BLaER1 treated with 17β-estradiol and CSF1 and Interleukin-3, amounts not matched to agents 10 nM and 100 nM (cell line): ENCODE results near the gene LMOD3.
A peak's percentile ranks its signal among the peaks of the same experiment; 100 is the strongest.

Experiments
- H3K27ac ChIP-seq, 11 experiments: shearing (Covaris generic); formaldehyde crosslinking; 2 replicates each; pipeline ENCODE4 v1.8.1; 2022
- H3K27me3 ChIP-seq, 11 experiments: shearing (Covaris generic); formaldehyde crosslinking; 2 replicates each; pipeline ENCODE4 v1.8.1; 2022
- H3K36me3 ChIP-seq, 11 experiments: shearing (Covaris generic); formaldehyde crosslinking; 2 replicates each; pipeline ENCODE4 v1.8.1; 2022
- H3K4me1 ChIP-seq, 10 experiments: shearing (Covaris generic); formaldehyde crosslinking; 2 replicates each; pipeline ENCODE4 v1.8.1; 2022
- H3K4me2 ChIP-seq, 11 experiments: shearing (Covaris generic); formaldehyde crosslinking; 2 replicates each; pipeline ENCODE4 v1.8.1; 2022
- H3K4me3 ChIP-seq, 10 experiments: shearing (Covaris generic); formaldehyde crosslinking; 2 replicates each; pipeline ENCODE4 v1.8.1; 2022
- H3K9ac ChIP-seq, 11 experiments: shearing (Covaris generic); formaldehyde crosslinking; 2 replicates each; pipeline ENCODE4 v1.8.1; 2022
- H3K9me3 ChIP-seq, 11 experiments: shearing (Covaris generic); formaldehyde crosslinking; replicated peaks in 1 of 11; 2 replicates each; pipeline ENCODE4 v1.8.1; 2022
- H4K20me1 ChIP-seq, 11 experiments: shearing (Covaris generic); formaldehyde crosslinking; 2 replicates each; pipeline ENCODE4 v1.8.1; 2022
- Cebpa-rat ChIP-seq, 11 experiments: shearing (Covaris generic); IDR thresholded peaks; 2 replicates each; pipeline ENCODE4 v1.8.1; 2022

The LMOD3 gene

DNA sequence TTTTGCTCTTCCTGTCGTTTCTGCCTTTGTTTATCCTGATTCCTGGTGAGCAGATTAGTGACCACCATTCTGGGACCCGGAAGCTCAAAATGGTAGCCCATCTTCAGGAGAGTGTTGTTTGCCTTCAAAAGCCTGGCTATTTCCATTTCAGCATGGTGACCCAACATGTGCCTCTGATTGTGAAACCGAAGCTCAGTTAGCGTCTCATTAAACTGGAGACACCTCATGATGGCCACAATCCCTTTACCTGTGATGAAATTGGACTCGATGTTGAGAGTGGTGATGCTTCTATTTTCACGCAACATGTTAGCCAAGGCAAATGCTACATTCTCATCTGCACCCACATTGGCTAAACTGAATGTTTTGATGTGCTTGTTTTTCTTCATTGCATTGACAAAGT is 3.3 kb downstream of the LMOD3 start:
- peaks cover 19 to 32% (median 27%) of the 10 kb centered on the region in 10 experiments for H3K4me1 ChIP-seq
- no peak for TF ChIP-seq Cebpa-rat (IDR thresholded peaks at IDR 0.05)
- H3K4me3 ChIP-seq, result no peak overlapping the region
- no peak overlapping the region for H3K9ac ChIP-seq
- no peaks in the 10 kb centered on the region for H3K36me3 ChIP-seq
- H3K27me3 ChIP-seq, result no peaks in the 10 kb centered on the region
- no peaks in the 10 kb centered on the region for H4K20me1 ChIP-seq
- H3K4me2 ChIP-seq, result no peak overlapping the region
- H3K9me3 ChIP-seq, result no peaks in the 10 kb centered on the region
- no peak overlapping the region; a peak in 1 of 22 replicates for H3K27ac ChIP-seq

- Histone ChIP-seq H3K9ac (no peak overlapping the region), H3K4me3 (no peak overlapping the region), H3K27me3 (no peaks in the 10 kb centered on the region), H4K20me1 (no peaks in the 10 kb centered on the region), H3K9me3 (no peaks in the 10 kb centered on the region), H3K36me3 (no peaks in the 10 kb centered on the region), H3K4me2 (no peak overlapping the region), H3K4me1 (peaks cover 19 to 30% (median 26%) of the 10 kb centered on the region in 10 experiments), H3K27ac (no peak overlapping the region)
- no peak for TF ChIP-seq Cebpa-rat (IDR thresholded peaks at IDR 0.05)
These were observed 3.8 kb downstream of the LMOD3 start for GRCh38 chr3:69118555-69118954.

GRCh38 chr3:69116897-69117296 is 5.5 kb downstream of the LMOD3 start:
- Histone ChIP-seq H3K4me2 (no peak overlapping the region), H3K9me3 (no peaks in the 10 kb centered on the region), H3K9ac (no peak overlapping the region), H3K27me3 (no peaks in the 10 kb centered on the region), H3K4me3 (no peak overlapping the region), H3K36me3 (no peaks in the 10 kb centered on the region), H3K4me1 (peaks cover 9 to 14% (median 10%) of the 10 kb centered on the region in 10 experiments), H3K27ac (no peak overlapping the region), H4K20me1 (no peaks in the 10 kb centered on the region)
- TF ChIP-seq Cebpa-rat (IDR thresholded peaks at IDR 0.05), result no peak

- TF ChIP-seq Cebpa-rat (IDR thresholded peaks at IDR 0.05), result no peak
- Histone ChIP-seq H3K4me3 (no peak overlapping the region), H4K20me1 (no peaks in the 10 kb centered on the region), H3K27ac (no peak overlapping the region), H3K36me3 (no peaks in the 10 kb centered on the region), H3K4me1 (peaks cover 2 to 6% (median 3%) of the 10 kb centered on the region in 10 experiments), H3K9ac (no peak overlapping the region), H3K9me3 (no peaks in the 10 kb centered on the region), H3K4me2 (no peak overlapping the region), H3K27me3 (no peaks in the 10 kb centered on the region)
These were observed 6.2 kb downstream of the LMOD3 start for GRCh38 chr3:69116162-69116561.

DNA sequence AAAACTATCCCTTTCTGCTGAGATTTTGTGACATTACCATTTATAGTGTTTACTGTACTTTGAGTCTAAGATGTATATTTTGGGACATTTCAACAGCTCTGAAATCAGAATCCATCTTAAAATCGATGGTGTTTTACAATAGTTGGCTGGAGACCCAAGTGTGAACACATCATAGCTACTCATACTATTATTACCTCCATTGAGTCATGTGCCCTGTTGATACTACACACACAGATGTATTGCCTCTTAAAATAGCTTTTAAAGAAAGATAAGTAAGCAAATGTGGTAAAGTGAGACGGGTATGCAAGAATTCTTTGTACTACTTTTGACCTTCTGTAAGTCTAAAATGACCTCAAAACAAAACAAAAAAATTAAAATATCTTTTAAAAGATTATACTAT is 6.7 kb downstream of the LMOD3 start:
- no peak for TF ChIP-seq Cebpa-rat (IDR thresholded peaks at IDR 0.05)
- Histone ChIP-seq H3K36me3 (no peaks in the 10 kb centered on the region), H3K4me3 (no peak overlapping the region), H3K9ac (no peak overlapping the region), H3K9me3 (no peaks in the 10 kb centered on the region), H3K27ac (no peak overlapping the region), H3K27me3 (no peaks in the 10 kb centered on the region), H3K4me2 (no peak overlapping the region; a peak in 1 of 22 replicates), H4K20me1 (no peaks in the 10 kb centered on the region), H3K4me1 (0 out of 20 replicates have a peak, but pooled peaks cover 0 to 4% (median 0%) of the 10 kb centered on the region in 10 experiments)

GRCh38 chr3:69113536-69113935 is 8.9 kb downstream of the LMOD3 start:
- 0 out of 20 replicates have a peak, but pooled peaks cover 0 to 4% (median 0%) of the 10 kb centered on the region in 10 experiments for H3K4me1 ChIP-seq
- no peaks in the 10 kb centered on the region for H3K9me3 ChIP-seq
- H3K4me2 ChIP-seq, result no peak overlapping the region
- no peaks in the 10 kb centered on the region for H4K20me1 ChIP-seq
- no peak overlapping the region for H3K4me3 ChIP-seq
- H3K27ac ChIP-seq, result no peak overlapping the region
- no peaks in the 10 kb centered on the region for H3K36me3 ChIP-seq
- no peaks in the 10 kb centered on the region for H3K27me3 ChIP-seq
- H3K9ac ChIP-seq, result no peak overlapping the region
- no peak for TF ChIP-seq Cebpa-rat (IDR thresholded peaks at IDR 0.05)

- no peaks in the 10 kb centered on the region for H4K20me1 ChIP-seq
- H3K36me3 ChIP-seq, result peaks cover 0 to 11% (median 5%) of the 10 kb centered on the region in 11 experiments; a peak in 13 of 22 replicates
- no peak overlapping the region for H3K4me3 ChIP-seq
- no peak for TF ChIP-seq Cebpa-rat (IDR thresholded peaks at IDR 0.05)
- H3K9me3 ChIP-seq, result no peaks in the 10 kb centered on the region
- H3K4me1 ChIP-seq, result peaks cover under 1 to 15% (median 6%) of the 10 kb centered on the region in 10 experiments; a peak in 18 of 20 replicates
- H3K27ac ChIP-seq, result no peak overlapping the region
- H3K27me3 ChIP-seq, result no peaks in the 10 kb centered on the region
- no peak overlapping the region for H3K9ac ChIP-seq
- H3K4me2 ChIP-seq, result no peak overlapping the region
These were observed 11.4 kb downstream of the LMOD3 start for GRCh38 chr3:69110941-69111546.

DNA sequence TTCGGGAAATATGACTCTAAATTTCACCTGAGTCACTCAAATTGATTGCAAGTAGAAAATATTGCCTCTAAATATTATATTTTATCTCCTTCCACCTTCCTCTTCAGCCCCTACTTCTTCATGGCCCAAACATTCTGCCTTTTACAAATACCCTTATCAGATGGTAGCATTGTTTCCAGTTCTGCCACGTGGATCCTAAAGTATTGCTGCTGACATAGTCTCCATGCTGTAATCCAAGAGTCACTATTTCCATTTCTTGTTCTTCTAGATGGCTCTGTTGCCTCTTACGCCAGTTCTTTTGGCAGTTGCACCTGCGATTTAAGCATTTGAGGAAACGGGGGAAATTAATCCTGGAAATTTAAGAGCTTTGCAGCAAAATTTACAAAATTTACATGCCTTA is 13.6 kb downstream of the LMOD3 start:
- peaks cover 16 to 38% (median 28%) of the 10 kb centered on the region in 10 experiments for H3K4me1 ChIP-seq
- no peak for TF ChIP-seq Cebpa-rat (IDR thresholded peaks at IDR 0.05)

GRCh38 chr3:69107841-69108240 is 14.6 kb downstream of the LMOD3 start:
- Histone ChIP-seq H3K9me3 (no peaks in the 10 kb centered on the region), H3K4me2 (no peak overlapping the region), H3K9ac (no peak overlapping the region), H3K4me3 (no peak overlapping the region), H3K27ac (peak overlapping the region in 1 of 11 experiments; percentile 88; a peak in 2 of 22 replicates), H3K4me1 (peaks cover 16 to 46% (median 32%) of the 10 kb centered on the region in 10 experiments), H3K27me3 (no peaks in the 10 kb centered on the region), H4K20me1 (peaks cover 0 to 31% (median 0%) of the 10 kb centered on the region in 11 experiments; a peak in 2 of 22 replicates), H3K36me3 (peaks cover 19 to 43% (median 28%) of the 10 kb centered on the region in 11 experiments)
- TF ChIP-seq Cebpa-rat (IDR thresholded peaks at IDR 0.05), result no peak

More for the DNA sequence above, 13.6 kb downstream of the LMOD3 start:
- Histone ChIP-seq H3K27ac (no peak overlapping the region; a peak in 1 of 22 replicates), H3K27me3 (no peaks in the 10 kb centered on the region), H3K4me2 (no peak overlapping the region), H4K20me1 (peaks cover 0 to 21% (median 0%) of the 10 kb centered on the region in 11 experiments; a peak in 2 of 22 replicates), H3K36me3 (peaks cover 10 to 33% (median 18%) of the 10 kb centered on the region in 11 experiments; a peak in 21 of 22 replicates), H3K9me3 (no peaks in the 10 kb centered on the region), H3K9ac (no peak overlapping the region), H3K4me3 (no peak overlapping the region)
